GM21529 (cell line): Measurements from ENCODE around the gene BTBD8.
A peak's percentile ranks its signal among the peaks of the same experiment; 100 is the strongest.
"Not testable (repeated sequence)": the region's sequence is repeated elsewhere in the genome, so short reads cannot be mapped to it uniquely, and the experiment has no call there.

ENCODE experiments used
- ATAC-seq: cut with Tn5 transposase; IDR thresholded peaks from one replicate; pipeline ENCODE4 v1.9.1; 2021; ENCODE audit not compliant: unreplicated experiment

Gene BTBD8

GRCh38 chr1:92080128-92080985, at the start of gene BTBD8:
Gene BTBD8 (plus strand): TSS chr1:92080345. CDS start chr1:92080572, 227 bp downstream.
- peak; percentile 97 for ATAC-seq

- ATAC-seq, result no peak
Measured at GRCh38 chr1:92030656-92031107, 49.5 kb upstream of the BTBD8 start.

GRCh38 chr1:92031281-92032110, 48.6 kb upstream of the BTBD8 start:
- ATAC-seq, result no peak

GRCh38 chr1:92037400-92037799, 42.7 kb upstream of the BTBD8 start:
- ATAC-seq, result no peak

GRCh38 chr1:92038695-92039346, 41.3 kb upstream of the BTBD8 start:
- no peak for ATAC-seq

- no peak for ATAC-seq
Measured at GRCh38 chr1:92040971-92041370, 39.2 kb upstream of the BTBD8 start.

GRCh38 chr1:92043621-92044020, 36.5 kb upstream of the BTBD8 start:
- ATAC-seq, result no peak

- no peak for ATAC-seq
Measured at GRCh38 chr1:92045766-92046495, 34.2 kb upstream of the BTBD8 start.

GRCh38 chr1:92051948-92052347, 28.2 kb upstream of the BTBD8 start:
- ATAC-seq, result no peak

GRCh38 chr1:92065042-92065441, 15.1 kb upstream of the BTBD8 start:
- no peak for ATAC-seq

GRCh38 chr1:92066321-92066720, 13.8 kb upstream of the BTBD8 start:
- ATAC-seq, result no peak

- no peak for ATAC-seq
Measured at GRCh38 chr1:92070892-92071291, 9.3 kb upstream of the BTBD8 start.

GRCh38 chr1:92074446-92074845, 5.7 kb upstream of the BTBD8 start:
- ATAC-seq, result not testable (repeated sequence)

GRCh38 chr1:92075311-92075710, 4.8 kb upstream of the BTBD8 start, which contains the start of gene SETSIP:
Gene SETSIP (minus strand): TSS chr1:92075411. CDS start chr1:92075411, 0 bp downstream.
- no peak for ATAC-seq

- ATAC-seq, result no peak
Measured at GRCh38 chr1:92076363-92076762, 3.8 kb upstream of the BTBD8 start.

- not testable (repeated sequence) for ATAC-seq
Measured at GRCh38 chr1:92078077-92078476, 2.1 kb upstream of the BTBD8 start.

GRCh38 chr1:92079441-92079840, 704 bp upstream of the BTBD8 start:
- ATAC-seq, result no peak

- no peak for ATAC-seq
Measured at GRCh38 chr1:92081031-92081430, 886 bp downstream of the BTBD8 start.

GRCh38 chr1:92084651-92085050, 4.5 kb downstream of the BTBD8 start:
- ATAC-seq, result no peak

GRCh38 chr1:92085727-92086126, 5.6 kb downstream of the BTBD8 start:
- no peak for ATAC-seq

- ATAC-seq, result no peak
Measured at GRCh38 chr1:92087542-92087941, 7.4 kb downstream of the BTBD8 start.
